ENCODE measurements around the gene RIPOR2. TPM values are rescaled to one million over a fixed set of nuclear protein-coding genes. Genes with fewer than 3 reads are reported as not detected.

RIPOR2 gene
- total RNA-seq, 1 donor: 0.72 TPM

- no peak for DNase-seq (ENCODE audit: low read depth)
- no peak overlapping the region for H3K4me3 ChIP-seq (ENCODE audit: low read depth, low read length)
- no peak for TF ChIP-seq CTCF (IDR thresholded peaks at IDR 0.05; ENCODE audit: insufficient read depth, low read length)
These were observed 156.9 kb downstream of the RIPOR2 start for GRCh38 chr6:24778878-24779277.

GRCh38 chr6:24778121-24778520 is 157.6 kb downstream of the RIPOR2 start:
- no peak for TF ChIP-seq CTCF (IDR thresholded peaks at IDR 0.05; ENCODE audit: insufficient read depth, low read length)

GRCh38 chr6:24777227-24777626 is 158.5 kb downstream of the RIPOR2 start:
- H3K4me3 ChIP-seq (ENCODE audit: low read depth, low read length): no peak overlapping the region
- no peak for DNase-seq (ENCODE audit: low read depth)
- no peak for TF ChIP-seq CTCF (IDR thresholded peaks at IDR 0.05; ENCODE audit: insufficient read depth, low read length)

More at GRCh38 chr6:24778121-24778520, 157.6 kb downstream of the RIPOR2 start:
- no peak overlapping the region for H3K4me3 ChIP-seq (ENCODE audit: low read depth, low read length)
- DNase-seq (ENCODE audit: low read depth): no peak

- TF ChIP-seq CTCF (IDR thresholded peaks at IDR 0.05; ENCODE audit: insufficient read depth, low read length): no peak
- DNase-seq (ENCODE audit: low read depth): peak; percentile 54
- H3K4me3 ChIP-seq (ENCODE audit: low read depth, low read length): peak overlapping the region; percentile 100
These were observed 160.2 kb downstream of the RIPOR2 start for GRCh38 chr6:24775520-24776058.

- TF ChIP-seq CTCF (IDR thresholded peaks at IDR 0.05; ENCODE audit: insufficient read depth, low read length): no peak
- peak; percentile 90 for DNase-seq (ENCODE audit: low read depth)
These were observed 160.9 kb downstream of the RIPOR2 start, which contains the start of gene GMNN for GRCh38 chr6:24774696-24775519. TSS of gene GMNN (plus strand) at chr6:24774937. CDS start at chr6:24777247, 2,310 bp downstream.

GRCh38 chr6:24768361-24768760 is 167.4 kb downstream of the RIPOR2 start:
- no peak for TF ChIP-seq CTCF (IDR thresholded peaks at IDR 0.05; ENCODE audit: insufficient read depth, low read length)
- H3K4me3 ChIP-seq (ENCODE audit: low read depth, low read length): no peak overlapping the region
- no peak for DNase-seq (ENCODE audit: low read depth)

More at GRCh38 chr6:24774696-24775519, 160.9 kb downstream of the RIPOR2 start, which contains the start of gene GMNN:
- peak within 1 kb of the TSS; percentile 100 for H3K4me3 ChIP-seq (ENCODE audit: low read depth, low read length)
